ENCODE measurements around the gene ZFAND5. TPM values are rescaled to one million over a fixed set of nuclear protein-coding genes. Genes with fewer than 3 reads are reported as not detected.

ZFAND5 gene
- total and polyA plus RNA-seq, 2 experiments from 2014 or later = 138 to 216 TPM

DNA sequence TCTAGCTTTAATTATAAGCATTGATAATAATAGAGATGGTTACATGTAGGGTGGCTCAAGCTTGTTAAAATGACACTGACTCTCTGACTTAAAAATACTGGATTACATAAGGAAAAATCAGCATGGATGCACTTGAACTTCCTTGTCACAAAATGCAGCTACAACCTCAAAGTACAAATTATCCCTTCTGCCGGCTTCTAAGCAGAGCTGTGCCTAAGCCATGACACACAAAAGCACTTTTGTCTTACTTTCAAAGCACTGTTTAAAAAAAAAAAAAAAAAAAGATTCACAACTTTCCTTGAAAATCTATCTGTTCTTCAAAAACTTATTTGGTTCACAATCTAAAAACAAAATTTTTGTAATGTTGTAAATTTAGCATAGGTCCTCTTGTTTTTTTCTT lies 36.4 kb upstream of the ZFAND5 start:
- Histone ChIP-seq H3K9me2 (ENCODE audit: insufficient read depth) (no peaks in the 10 kb centered on the region), H3K4me3 (no peak overlapping the region), H4K20me1 (replicated peaks; ENCODE audit: insufficient read depth) (no peaks in the 10 kb centered on the region), H2AFZ (no peak overlapping the region), H3F3A (replicated peaks; ENCODE audit: low read depth) (no peaks in the 10 kb centered on the region), H3K79me2 (replicated peaks; ENCODE audit: insufficient read depth) (no peaks in the 10 kb centered on the region), H3K27ac (ENCODE audit: low read depth) (no peak overlapping the region), H3K4me2 (no peak overlapping the region), H3K36me3 (ENCODE audit: insufficient read depth) (no peaks in the 10 kb centered on the region), H3K4me1 (ENCODE audit: insufficient read depth) (peaks cover 7% of the 10 kb centered on the region), H3K27me3 (ENCODE audit: insufficient read depth) (no peaks in the 10 kb centered on the region)
- DNase-seq (ENCODE audit: low spot score) = no peak
- Mint-ChIP-seq H3K4me1 (peaks cover 11% of the 10 kb centered on the region), H3K9me3 (no peaks in the 10 kb centered on the region), H3K36me3 (ENCODE audit: low read depth) (no peaks in the 10 kb centered on the region), H3K27me3 (ENCODE audit: insufficient read depth, low read depth, poor library complexity) (peaks cover 2% of the 10 kb centered on the region), H3K4me3 (no peak overlapping the region), H3K27ac (no peak overlapping the region)
- TF ChIP-seq NANOG (IDR thresholded peaks at IDR 0.05; ENCODE audit: borderline replicate concordance) (no peak), STAT1 (IDR thresholded peaks at IDR 0.05; ENCODE audit: unreplicated experiment) (no peak), CREB1 (CRISPR knock-in tag; IDR thresholded peaks at IDR 0.05; ENCODE audit: low read depth) (no peak), REST (IDR thresholded peaks at IDR 0.05; ENCODE audit: unreplicated experiment) (no peak)
- TF ChIP-seq, protein P1, sequence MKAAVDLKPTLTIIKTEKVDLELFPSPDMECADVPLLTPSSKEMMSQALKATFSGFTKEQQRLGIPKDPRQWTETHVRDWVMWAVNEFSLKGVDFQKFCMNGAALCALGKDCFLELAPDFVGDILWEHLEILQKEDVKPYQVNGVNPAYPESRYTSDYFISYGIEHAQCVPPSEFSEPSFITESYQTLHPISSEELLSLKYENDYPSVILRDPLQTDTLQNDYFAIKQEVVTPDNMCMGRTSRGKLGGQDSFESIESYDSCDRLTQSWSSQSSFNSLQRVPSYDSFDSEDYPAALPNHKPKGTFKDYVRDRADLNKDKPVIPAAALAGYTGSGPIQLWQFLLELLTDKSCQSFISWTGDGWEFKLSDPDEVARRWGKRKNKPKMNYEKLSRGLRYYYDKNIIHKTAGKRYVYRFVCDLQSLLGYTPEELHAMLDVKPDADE (IDR thresholded peaks at IDR 0.05) = no peak
- no peak for ATAC-seq

- Histone ChIP-seq H3K4me3 (no peak overlapping the region), H4K20me1 (replicated peaks; ENCODE audit: insufficient read depth) (no peaks in the 10 kb centered on the region), H3K27me3 (ENCODE audit: insufficient read depth) (no peaks in the 10 kb centered on the region), H3F3A (replicated peaks; ENCODE audit: low read depth) (no peaks in the 10 kb centered on the region), H3K9me2 (ENCODE audit: insufficient read depth) (no peaks in the 10 kb centered on the region), H3K4me1 (ENCODE audit: insufficient read depth) (peaks cover 7% of the 10 kb centered on the region), H3K4me2 (no peak overlapping the region), H3K79me2 (replicated peaks; ENCODE audit: insufficient read depth) (no peaks in the 10 kb centered on the region), H3K36me3 (ENCODE audit: insufficient read depth) (no peaks in the 10 kb centered on the region), H2AFZ (no peak overlapping the region), H3K27ac (ENCODE audit: low read depth) (no peak overlapping the region)
- Mint-ChIP-seq H3K27me3 (ENCODE audit: insufficient read depth, low read depth, poor library complexity) (peaks cover 2% of the 10 kb centered on the region), H3K27ac (no peak overlapping the region), H3K4me3 (no peak overlapping the region), H3K36me3 (ENCODE audit: low read depth) (no peaks in the 10 kb centered on the region), H3K9me3 (no peaks in the 10 kb centered on the region), H3K4me1 (peaks cover 11% of the 10 kb centered on the region)
- DNase-seq (ENCODE audit: low spot score) (no peak), ATAC-seq (no peak)
- TF ChIP-seq REST (IDR thresholded peaks at IDR 0.05; ENCODE audit: unreplicated experiment) (no peak), JUNB (IDR thresholded peaks at IDR 0.05; ENCODE audit: unreplicated experiment) (no peak), ZNF331 (CRISPR knock-in tag; IDR thresholded peaks at IDR 0.05; ENCODE audit: low read depth) (no peak), POLR2AphosphoS5 (IDR thresholded peaks at IDR 0.05; ENCODE audit: low read depth) (no peak), STAT1 (IDR thresholded peaks at IDR 0.05; ENCODE audit: unreplicated experiment) (no peak), CREB1 (CRISPR knock-in tag; IDR thresholded peaks at IDR 0.05; ENCODE audit: low read depth) (no peak), NANOG (IDR thresholded peaks at IDR 0.05; ENCODE audit: borderline replicate concordance) (no peak), CTCF (conservative IDR thresholded peaks at IDR 0.05; ENCODE audit: low read depth in 2 of 2) (no peak)
- TF ChIP-seq, protein P1 (IDR thresholded peaks at IDR 0.05) = no peak
Observed at GRCh38 chr9:72400866-72401265, 35.9 kb upstream of the ZFAND5 start.
